Caco-2 (cell line): ENCODE measurements around the gene RIC8A. TPM values are rescaled to one million over a fixed set of nuclear protein-coding genes. Genes with fewer than 3 reads are reported as not detected.
A peak's percentile ranks its signal among the peaks of the same experiment; 100 is the strongest.
"Not testable (repeated sequence)": the region's sequence is repeated elsewhere in the genome, so short reads cannot be mapped to it uniquely, and the experiment has no call there.

Experiments used
- BruUV-seq: library from RNA; stranded (reverse); fragments of 400-500 nt; replicated peaks from 2 replicates; lab custom pipeline; 2021; lab: Mats Ljungman, UMichigan
- CTCF ChIA-PET: fragments of 300-600 bp; sonication (Branson Sonifier 250); formaldehyde crosslinking; loops from one replicate; lab custom pipeline; 2022; ENCODE audit warnings: antibody characterized with exemption; lab: Charles Lee
- POLR2A ChIA-PET: fragments of 300-600 bp; sonication (Branson Sonifier 250); formaldehyde crosslinking; loops from one replicate; lab custom pipeline; 2022; ENCODE audit warnings: antibody characterized with exemption; lab: Charles Lee
- DNase-seq, 2 experiments: peaks; one replicate each; pipeline versions ENCODE4 v3.0.0 to v3.0.0-alpha.2; 2020 to 2022
- H3K27me3 ChIP-seq: replicated peaks from 2 replicates; pipeline ENCODE4 v1.6.0; 2011; ENCODE audit warnings: low read length; ENCODE audit not compliant: control insufficient read depth, insufficient read depth
- H3K36me3 ChIP-seq: 2 replicates; pipeline ENCODE4 v1.5.1; 2011; ENCODE audit warnings: low read length; ENCODE audit not compliant: control insufficient read depth, insufficient read depth
- H3K4me1 ChIP-seq: fragments of 250-450 bp; sonication (Bioruptor Pico); 2 replicates; pipeline ENCODE4 v1.5.1; 2020; ENCODE audit warnings: mild to moderate bottlenecking
- H3K4me3 ChIP-seq: 2 replicates; pipeline ENCODE4 v1.5.1; 2011; ENCODE audit warnings: low read depth, mild to moderate bottlenecking, control low read depth, low read length
- H3K9me3 ChIP-seq: fragments of 250-450 bp; sonication (Bioruptor Pico); 2 replicates; pipeline ENCODE4 v1.5.1; 2020; ENCODE audit warnings: mild to moderate bottlenecking, moderate library complexity
- H3K27ac Mint-ChIP-seq: one replicate; pipeline ENCODE4 v1.8.0; 2022; ENCODE audit warnings: mixed read lengths; ENCODE audit not compliant: unreplicated experiment
- H3K27me3 Mint-ChIP-seq: one replicate; pipeline ENCODE4 v1.8.0; 2022; ENCODE audit warnings: mixed read lengths; ENCODE audit not compliant: insufficient read depth, unreplicated experiment
- H3K36me3 Mint-ChIP-seq: one replicate; pipeline ENCODE4 v1.8.0; 2022; ENCODE audit warnings: mild to moderate bottlenecking, mixed read lengths; ENCODE audit not compliant: insufficient read depth, unreplicated experiment
- H3K4me1 Mint-ChIP-seq: one replicate; pipeline ENCODE4 v1.8.0; 2022; ENCODE audit warnings: low read depth, mixed read lengths; ENCODE audit not compliant: unreplicated experiment
- H3K4me3 Mint-ChIP-seq: one replicate; pipeline ENCODE4 v1.8.0; 2022; ENCODE audit warnings: mild to moderate bottlenecking, moderate library complexity, mixed read lengths; ENCODE audit not compliant: unreplicated experiment
- H3K9me3 Mint-ChIP-seq: one replicate; pipeline ENCODE4 v1.8.0; 2022; ENCODE audit warnings: mixed read lengths; ENCODE audit not compliant: unreplicated experiment
- intact Hi-C: fragments of 100-400 bp; cut with micrococcal nuclease; formaldehyde crosslinking; loops from one replicate; pipeline ENCODE4 v1.10.0; 2022; ENCODE audit not compliant: unreplicated experiment
- total RNA-seq: library from RNA; stranded (reverse); gene quantifications from 2 replicates; pipeline ENCODE4 v1.2.3, GENCODE V29; 2022
- TF ChIP-seq, protein P1 (sequence below), 2 experiments: fragments of 200-600 bp in 1 of 2; IDR thresholded peaks; 1 replicate in 1 of 2; 2 replicates in 1 of 2; pipeline versions ENCODE4 v1.5.1 to v1.8.0; 2011 to 2022; ENCODE audit warnings: antibody characterized with exemption in 1 of 2, control low read depth in 1 of 2, inconsistent platforms in 1 of 2, low read depth in 1 of 2, low read length in 1 of 2, mild to moderate bottlenecking in 1 of 2, moderate library complexity in 1 of 2; ENCODE audit not compliant: insufficient read depth in 1 of 2, severe bottlenecking in 1 of 2, unreplicated experiment in 1 of 2

The RIC8A gene
- total RNA-seq, 1 experiment from 2014 or later: 97.1 TPM

DNA sequence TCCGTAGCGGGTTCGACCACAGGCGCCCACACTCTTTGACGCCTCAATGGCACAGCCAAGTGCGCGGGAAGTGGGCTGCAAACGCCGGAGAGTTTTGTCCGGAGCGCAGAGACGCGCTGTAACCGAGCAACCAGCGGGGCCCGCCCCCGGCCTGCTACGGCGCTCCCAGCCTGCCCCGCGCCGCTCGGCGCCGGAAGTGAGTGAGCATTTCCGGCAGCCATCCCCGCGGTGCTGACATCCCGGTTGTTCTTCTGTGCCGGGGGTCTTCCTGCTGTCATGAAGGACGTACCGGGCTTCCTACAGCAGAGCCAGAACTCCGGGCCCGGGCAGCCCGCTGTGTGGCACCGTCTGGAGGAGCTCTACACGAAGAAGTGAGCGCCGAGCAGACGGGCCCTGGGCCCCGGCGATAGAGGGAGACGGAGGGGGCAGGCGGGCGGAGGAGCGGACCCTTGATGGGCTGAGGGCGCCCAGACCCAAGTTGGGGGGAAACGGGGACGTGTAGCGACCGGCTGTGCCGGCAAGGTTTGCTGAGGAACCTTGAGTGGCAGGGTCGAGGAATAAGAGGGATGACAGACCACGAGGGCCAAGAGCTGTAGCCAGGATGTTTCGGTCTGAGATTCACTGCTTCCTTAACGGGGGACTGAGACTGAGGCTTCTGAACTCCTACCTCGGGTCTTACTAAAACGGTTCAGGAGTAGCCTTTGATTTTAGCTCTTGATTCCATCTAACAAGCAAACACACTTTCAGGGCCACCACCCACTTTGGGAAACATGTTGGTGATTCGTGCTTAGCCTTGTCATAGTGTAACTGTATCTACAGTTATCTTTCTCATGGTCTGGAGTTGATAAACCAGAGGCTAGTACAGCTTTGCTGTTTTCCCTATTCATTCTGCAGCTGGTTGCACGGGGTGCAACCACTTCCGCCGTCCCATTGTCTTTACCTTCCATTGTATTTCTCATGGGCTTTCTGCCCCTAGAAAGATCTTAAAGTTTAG, 29.6 kb downstream of the RIC8A start, which contains the start of gene PSMD13:
PSMD13 (plus strand) TSS at position 203 of the 994 bp plus-strand sequence; CDS start at position 277, 74 bp downstream.
- peak within 1 kb of the TSS; percentile 81 for H3K4me3 Mint-ChIP-seq
- DNase-seq: peak; percentile 77 to 89
- TF ChIP-seq, protein P1, sequence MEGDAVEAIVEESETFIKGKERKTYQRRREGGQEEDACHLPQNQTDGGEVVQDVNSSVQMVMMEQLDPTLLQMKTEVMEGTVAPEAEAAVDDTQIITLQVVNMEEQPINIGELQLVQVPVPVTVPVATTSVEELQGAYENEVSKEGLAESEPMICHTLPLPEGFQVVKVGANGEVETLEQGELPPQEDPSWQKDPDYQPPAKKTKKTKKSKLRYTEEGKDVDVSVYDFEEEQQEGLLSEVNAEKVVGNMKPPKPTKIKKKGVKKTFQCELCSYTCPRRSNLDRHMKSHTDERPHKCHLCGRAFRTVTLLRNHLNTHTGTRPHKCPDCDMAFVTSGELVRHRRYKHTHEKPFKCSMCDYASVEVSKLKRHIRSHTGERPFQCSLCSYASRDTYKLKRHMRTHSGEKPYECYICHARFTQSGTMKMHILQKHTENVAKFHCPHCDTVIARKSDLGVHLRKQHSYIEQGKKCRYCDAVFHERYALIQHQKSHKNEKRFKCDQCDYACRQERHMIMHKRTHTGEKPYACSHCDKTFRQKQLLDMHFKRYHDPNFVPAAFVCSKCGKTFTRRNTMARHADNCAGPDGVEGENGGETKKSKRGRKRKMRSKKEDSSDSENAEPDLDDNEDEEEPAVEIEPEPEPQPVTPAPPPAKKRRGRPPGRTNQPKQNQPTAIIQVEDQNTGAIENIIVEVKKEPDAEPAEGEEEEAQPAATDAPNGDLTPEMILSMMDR (IDR thresholded peaks at IDR 0.05; ENCODE audit: insufficient read depth in 1 of 2, low read depth in 1 of 2, low read length in 1 of 2, severe bottlenecking in 1 of 2, unreplicated experiment in 1 of 2): no peak
- no peaks in the 10 kb centered on the region for H3K27me3 ChIP-seq
- peaks cover 41% of the 10 kb centered on the region for H3K36me3 Mint-ChIP-seq
- peak within 1 kb of the TSS; percentile 88 for H3K4me3 ChIP-seq
- H3K4me1 Mint-ChIP-seq: no peaks in the 10 kb centered on the region
- POLR2A ChIA-PET: interaction anchor here (0.5 to 2.5 kb wide), 4 partner anchors 21 to 541 kb away, joined by 3 to 10 read pairs (median 8); partner anchors contain the start of genes BET1L and RIC8A
- H3K36me3 ChIP-seq: peaks cover 2% of the 10 kb centered on the region; the same call in 1 of the 2 replicates
- H3K27me3 Mint-ChIP-seq: no peaks in the 10 kb centered on the region
- H3K9me3 ChIP-seq: no peaks in the 10 kb centered on the region
- BruUV-seq: TSS peak; percentile 45
- peaks cover 8% of the 10 kb centered on the region; the same call in 1 of the 2 replicates for H3K4me1 ChIP-seq
- intact Hi-C loops: loop anchor here (2.0 kb wide), 1 partner anchor 28 kb away; no protein-coding TSS in a partner anchor
- CTCF ChIA-PET: interaction anchor here (1.7 kb wide), 1 partner anchor 14 kb away, joined by 6 read pairs; no protein-coding TSS in a partner anchor
- H3K27ac Mint-ChIP-seq: peak within 1 kb of the TSS; percentile 89
- H3K9me3 Mint-ChIP-seq: no peaks in the 10 kb centered on the region

DNA sequence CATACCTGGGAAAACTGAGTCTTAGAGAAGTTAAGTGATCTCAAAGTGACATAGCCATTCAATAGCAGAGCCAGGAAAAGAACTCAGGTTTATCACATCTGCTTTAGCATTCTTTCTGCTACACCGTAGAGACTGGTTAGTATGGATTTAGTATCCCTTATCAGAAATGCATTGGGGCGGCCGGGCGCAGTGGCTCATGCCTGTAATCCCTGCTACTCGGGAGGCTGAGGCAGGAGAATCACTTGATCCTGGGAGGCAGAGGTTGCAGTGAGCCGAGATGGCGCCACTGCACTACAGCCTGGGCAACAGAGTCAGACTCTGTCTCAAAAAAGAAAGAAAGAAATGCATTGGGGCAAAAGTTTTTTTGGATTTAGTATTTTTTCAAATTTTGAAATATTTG, 30.8 kb downstream of the RIC8A start:
- H3K27ac Mint-ChIP-seq, H3K4me1 ChIP-seq, DNase-seq, H3K9me3 Mint-ChIP-seq, H3K4me3 ChIP-seq, H3K36me3 ChIP-seq, H3K9me3 ChIP-seq, H3K4me1 Mint-ChIP-seq, H3K27me3 ChIP-seq, intact Hi-C loops, H3K27me3 Mint-ChIP-seq, BruUV-seq: not testable (repeated sequence)
- Mint-ChIP-seq H3K36me3 (peaks cover 52% of the 10 kb centered on the region), H3K4me3 (peak overlapping the region; percentile 81)
- ChIA-PET POLR2A (interaction anchor here (1.2 to 2.5 kb wide), 2 partner anchors 31 to 169 kb away, joined by 8 to 10 read pairs; partner anchors contain the start of genes BET1L and RIC8A), CTCF (interaction anchor here (1.7 kb wide), 1 partner anchor 12 kb away, joined by 6 read pairs; no protein-coding TSS in a partner anchor)

DNA sequence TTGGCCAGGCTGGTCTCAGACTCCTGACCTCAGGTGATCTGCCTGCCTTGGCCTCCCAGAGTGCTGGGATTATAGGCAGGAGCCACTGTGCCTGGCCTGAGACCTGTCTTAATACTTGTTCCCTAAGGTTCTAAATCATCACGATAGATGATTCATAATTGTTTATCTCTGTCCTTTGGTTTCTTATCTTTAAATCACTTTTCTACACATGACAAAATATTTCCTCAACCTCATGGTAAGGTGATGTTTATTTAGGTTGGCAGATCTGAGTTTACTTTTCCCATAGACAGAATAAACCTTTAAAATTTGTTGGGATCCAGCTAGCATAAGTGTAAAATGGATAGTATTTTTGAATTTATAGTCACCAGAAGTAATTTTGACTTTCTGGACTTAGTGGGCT, 32.8 kb downstream of the RIC8A start:
- BruUV-seq: no TSS peak
- Histone ChIP-seq H3K4me1 (peaks cover 8% of the 10 kb centered on the region; the same call in 1 of the 2 replicates), H3K27me3 (no peaks in the 10 kb centered on the region), H3K4me3 (no peak overlapping the region), H3K9me3 (no peaks in the 10 kb centered on the region), H3K36me3 (peaks cover 2% of the 10 kb centered on the region; the same call in 1 of the 2 replicates)
- intact Hi-C loops: no loop called here
- H3K27ac Mint-ChIP-seq: no peak overlapping the region
- CTCF ChIA-PET: no interaction called here
- H3K4me3 Mint-ChIP-seq: no peak overlapping the region
- H3K36me3 Mint-ChIP-seq: peaks cover 66% of the 10 kb centered on the region
- H3K9me3 Mint-ChIP-seq: no peaks in the 10 kb centered on the region
- TF ChIP-seq, protein P1 (IDR thresholded peaks at IDR 0.05; ENCODE audit: insufficient read depth in 1 of 2, low read depth in 1 of 2, low read length in 1 of 2, severe bottlenecking in 1 of 2, unreplicated experiment in 1 of 2): no peak
- no peaks in the 10 kb centered on the region for H3K27me3 Mint-ChIP-seq
- POLR2A ChIA-PET: no interaction called here
- H3K4me1 Mint-ChIP-seq: no peaks in the 10 kb centered on the region
- DNase-seq: no peak
